SIG-M5 treated with dmso at 0.1 percent for 504 hours (cell line): ENCODE results near the gene ETHE1.
A peak's percentile ranks its signal among the peaks of the same experiment; 100 is the strongest.
"Not testable (repeated sequence)": the region's sequence is repeated elsewhere in the genome, so short reads cannot be mapped to it uniquely, and the experiment has no call there.

Experiments used
- DNase-seq: peaks from one replicate; lab custom pipeline; 2025; ENCODE audit not compliant: unreplicated experiment; lab: John Stamatoyannopoulos, UW

ETHE1 gene

DNA sequence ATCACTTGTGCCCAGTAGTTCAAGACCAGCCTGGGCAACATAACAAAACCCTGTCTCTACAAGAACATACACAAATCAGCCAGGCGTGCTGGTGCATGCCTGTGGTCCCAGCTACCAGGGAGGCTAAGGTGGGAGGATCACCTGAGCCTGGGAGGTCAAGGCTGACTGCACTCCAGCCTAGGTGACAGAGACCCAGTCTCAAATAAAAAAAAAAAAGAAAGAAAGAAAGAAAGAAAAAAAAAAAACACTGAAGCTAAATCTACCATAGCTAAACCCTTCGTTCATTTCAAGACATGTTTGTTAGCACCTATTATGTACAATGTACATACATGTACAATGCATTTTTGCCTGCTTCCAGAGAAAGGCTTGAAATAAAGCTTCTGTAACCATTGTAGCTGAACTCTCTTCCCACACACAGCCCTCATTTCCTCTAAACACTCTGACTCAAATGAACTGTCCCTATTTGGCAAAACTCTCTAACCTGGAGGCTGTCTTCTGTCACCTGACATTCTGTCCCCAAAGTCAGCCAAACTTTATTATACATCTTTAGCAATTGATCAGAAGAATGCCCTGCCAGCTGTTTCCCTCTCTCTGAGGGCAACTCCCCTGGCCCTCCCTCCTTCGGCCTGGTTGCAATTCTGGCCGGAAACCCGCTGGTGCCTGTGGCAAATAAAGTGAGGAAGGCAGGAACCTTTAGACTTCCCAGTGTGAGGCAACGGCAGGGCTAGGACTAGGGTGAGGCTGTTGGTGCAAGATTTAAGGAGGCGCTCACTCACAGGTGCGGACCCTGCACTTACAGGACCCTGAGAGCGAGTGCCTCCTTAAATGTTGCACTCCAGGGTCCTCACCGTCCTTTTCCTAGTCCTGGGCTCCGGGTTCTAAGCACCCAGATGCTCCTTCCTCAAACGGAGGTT, 1.8 kb downstream of the ETHE1 start:
- peak; percentile 82 for DNase-seq

DNA sequence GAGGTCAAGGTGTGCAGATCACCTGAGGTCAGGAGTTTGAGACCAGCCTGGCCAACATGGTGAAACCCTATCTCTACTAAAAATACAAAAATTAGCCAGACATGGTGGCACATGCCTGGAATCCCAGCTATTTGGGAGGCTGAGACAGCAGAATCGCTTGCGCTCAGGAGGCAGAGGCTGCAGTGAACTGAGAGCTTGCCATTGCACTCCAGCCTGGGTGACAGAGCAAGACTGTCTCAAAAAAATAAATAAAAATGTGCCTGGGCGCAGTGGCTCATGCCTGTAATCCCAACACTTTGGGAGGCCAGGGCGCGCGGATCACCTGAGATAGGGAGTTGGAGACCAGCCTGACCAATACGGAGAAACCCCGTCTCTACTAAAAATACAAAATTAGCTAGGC, 3.3 kb downstream of the ETHE1 start:
- not testable (repeated sequence) for DNase-seq

DNA sequence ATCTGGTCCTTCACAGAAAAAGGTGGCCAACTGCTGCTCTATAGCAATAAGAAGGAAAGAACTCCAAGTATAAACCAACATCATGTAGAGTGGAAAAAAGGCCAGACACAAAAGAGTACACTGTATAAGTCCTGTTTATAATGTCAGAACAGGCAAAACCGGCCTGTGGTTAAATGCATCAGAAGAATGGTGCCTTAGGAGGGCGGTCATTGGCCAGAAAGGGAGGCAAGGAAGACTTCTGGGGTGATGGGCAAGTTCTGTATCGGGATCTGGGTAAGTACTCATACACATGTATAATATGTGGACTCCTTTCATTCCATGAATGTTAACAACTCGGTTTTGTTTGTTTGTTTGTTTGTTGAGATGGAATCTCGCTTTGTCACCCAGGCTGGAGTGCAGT, 4.1 kb downstream of the ETHE1 start:
- DNase-seq = peak; percentile 17

DNA sequence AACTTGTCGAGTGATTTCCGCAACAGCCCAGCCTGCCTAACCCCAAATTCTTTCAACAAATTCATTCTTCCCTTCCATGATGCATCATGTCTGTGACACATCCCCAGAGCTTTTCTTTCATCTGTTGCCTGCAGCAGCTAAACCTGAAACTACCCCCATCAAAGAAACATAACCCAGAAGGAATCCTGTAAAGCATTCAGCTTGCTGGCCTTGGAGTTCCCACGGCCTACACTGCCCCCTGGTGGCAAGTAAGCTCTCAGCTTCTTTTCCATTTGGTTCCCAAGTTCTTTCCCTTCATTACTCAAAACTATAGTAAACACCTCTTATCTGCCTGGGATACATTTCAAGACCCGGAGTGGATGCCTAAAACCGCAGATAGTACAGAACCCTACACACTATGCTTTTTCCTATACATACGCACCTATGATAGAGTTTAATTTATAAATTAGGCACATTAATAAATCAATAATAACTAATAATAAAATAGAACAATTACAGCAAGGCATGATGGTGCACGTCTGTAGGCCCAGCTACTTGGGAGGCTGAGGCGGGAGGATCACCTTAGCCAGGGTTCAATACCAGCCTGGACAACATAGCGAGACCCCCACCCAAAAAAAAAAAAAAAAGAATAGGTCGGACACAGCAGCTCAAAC, 7.4 kb downstream of the ETHE1 start:
- peak; percentile 82 for DNase-seq

DNA sequence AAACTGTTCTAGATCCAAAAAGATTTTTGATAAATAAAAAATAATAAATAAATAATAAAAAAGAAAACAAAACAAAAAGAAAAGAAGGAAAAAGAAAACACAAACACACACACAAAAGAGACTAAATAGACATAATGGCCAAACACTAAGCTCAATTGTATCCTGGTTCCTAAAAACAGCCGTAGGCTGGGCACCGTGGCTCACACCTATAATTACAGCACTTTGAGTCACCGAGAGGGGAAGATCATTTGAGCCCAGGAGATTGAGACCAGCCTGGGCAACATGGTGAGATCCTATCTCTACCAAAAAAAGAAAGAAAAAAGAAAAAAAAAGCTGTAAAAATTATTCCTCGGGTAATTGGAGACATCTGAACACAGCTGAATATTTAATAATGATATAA, 8.9 kb downstream of the ETHE1 start:
- DNase-seq = no peak

DNA sequence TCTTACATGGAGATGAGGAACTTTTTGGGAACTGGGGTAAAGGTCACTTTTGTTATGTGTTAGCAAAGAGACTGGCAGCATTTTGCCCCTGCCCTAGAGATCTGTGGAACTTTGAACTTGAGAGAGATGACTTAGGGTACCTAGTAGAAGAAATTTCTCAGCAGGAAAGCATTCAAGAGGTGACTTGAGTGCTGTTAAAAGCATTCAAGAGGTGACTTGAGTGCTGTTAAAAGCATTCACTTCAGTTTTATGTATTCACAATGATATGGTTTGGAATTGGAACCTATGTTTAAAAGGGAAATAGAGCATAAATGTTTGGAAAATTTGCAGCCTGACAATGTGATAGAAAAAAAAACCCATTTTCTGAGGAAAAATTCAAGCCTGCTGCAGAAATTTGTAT, 14.6 kb downstream of the ETHE1 start:
- not testable (repeated sequence) for DNase-seq

DNA sequence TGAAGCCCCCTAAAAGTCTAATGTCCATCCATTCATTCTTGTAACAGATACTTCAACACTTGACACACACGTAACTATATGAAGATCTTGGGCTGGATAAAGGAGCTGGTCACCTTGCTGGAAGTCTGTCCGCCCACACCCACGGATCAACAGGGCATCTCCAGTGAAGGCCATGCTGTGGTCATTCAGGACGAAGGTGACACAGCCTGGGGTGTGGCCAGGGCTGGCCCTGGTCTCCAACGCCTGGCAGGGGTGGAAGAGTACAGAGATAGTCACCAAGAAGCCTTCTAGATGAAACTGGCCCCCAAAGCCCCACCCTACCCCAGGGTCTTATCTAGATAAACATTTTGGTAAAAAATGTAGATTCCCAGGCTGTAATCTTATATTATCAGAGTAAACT, 15.7 kb downstream of the ETHE1 start:
- DNase-seq = no peak

DNA sequence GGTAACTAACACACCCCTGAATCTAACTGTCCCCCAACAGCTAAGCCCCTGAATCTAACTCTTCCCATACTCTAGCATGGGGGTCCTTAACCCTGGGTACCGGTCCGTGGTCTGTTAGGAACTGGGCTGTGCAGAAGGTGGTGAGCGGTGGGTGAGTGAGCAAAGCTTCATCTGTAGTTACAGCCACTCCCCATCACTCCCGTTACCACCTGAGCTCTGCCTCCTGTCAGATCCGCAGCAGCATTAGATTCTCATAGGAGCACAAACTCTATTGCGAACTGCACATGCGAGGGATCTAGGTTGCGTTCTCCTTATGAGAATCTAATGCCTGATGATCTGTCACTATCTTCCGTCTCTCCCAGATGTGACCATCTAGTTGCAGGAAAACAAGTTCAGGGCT, 16.3 kb downstream of the ETHE1 start:
- DNase-seq = no peak

DNA sequence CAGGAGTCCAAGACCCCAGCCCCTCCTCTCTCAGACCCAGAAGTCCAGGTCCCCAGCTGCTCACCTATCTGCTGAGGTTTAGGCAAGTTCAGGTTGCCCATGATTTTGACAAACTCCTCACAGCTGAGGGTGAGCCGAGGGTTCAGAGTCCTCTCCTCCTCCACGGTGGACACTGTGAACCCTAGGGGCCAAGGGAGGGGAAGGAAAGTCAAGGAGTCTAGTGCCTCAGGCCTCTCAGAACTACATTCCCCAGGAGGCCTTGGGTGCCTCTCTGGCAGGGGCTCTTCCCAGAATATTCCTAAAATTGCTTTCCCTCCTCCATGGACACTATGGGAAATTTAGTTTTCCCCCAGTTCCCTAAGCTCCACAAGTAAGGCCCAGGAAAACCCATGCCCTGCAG, 19.1 kb downstream of the ETHE1 start:
- no peak for DNase-seq

DNA sequence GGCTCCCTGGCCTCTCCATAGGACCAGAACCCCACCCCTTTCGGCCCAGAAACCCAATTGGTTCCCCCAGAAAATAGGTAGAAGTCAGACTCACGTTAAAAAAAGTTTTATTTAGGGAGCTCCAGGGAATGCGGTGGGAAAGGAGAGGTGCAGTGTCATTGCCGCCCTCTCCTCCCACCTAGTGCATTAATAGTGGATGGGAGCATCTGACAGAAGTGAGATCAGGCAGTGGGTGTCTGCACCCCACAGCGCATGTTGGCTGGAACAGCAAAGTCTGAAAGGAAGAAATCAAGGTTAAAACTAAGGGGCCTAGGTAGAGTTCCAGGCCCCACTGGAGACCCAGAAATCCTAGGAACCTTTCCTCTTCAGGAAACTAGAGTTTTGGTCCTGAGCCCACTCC, 20.4 kb downstream of the ETHE1 start:
- DNase-seq = no peak

DNA sequence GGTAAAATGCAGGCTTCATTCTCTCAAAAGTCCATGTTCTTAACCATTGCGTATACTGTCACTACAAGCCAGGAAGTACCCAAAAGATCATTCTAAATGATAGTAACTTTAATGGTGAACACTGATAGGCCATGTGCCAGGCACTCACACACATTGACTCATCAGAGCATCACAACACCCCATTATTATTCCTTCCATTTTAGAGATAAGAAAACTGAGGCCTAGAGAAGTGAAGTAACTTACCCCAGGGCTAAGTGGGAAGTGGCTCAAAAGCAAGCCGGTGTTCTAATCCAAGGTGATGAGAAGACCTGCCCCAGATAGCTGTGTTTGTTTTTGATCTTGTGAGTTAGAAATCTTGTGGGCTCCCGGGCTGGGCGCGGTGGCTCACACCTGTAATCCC, 21.1 kb downstream of the ETHE1 start:
- DNase-seq = no peak

DNA sequence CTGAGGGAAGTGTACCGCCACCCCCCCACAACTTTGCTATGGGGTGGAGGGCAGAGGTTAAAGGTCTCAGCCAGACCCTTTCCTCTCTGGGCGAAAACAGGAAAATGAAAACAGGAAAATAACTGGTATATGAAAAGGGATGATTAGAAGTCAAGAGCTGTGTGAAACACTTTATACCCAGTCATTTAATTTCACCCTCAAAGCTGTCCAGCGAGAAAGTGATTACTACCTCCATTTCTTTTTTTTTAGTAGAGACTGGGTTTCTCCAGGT, 21.9 kb downstream of the ETHE1 start:
- DNase-seq = no peak

DNA sequence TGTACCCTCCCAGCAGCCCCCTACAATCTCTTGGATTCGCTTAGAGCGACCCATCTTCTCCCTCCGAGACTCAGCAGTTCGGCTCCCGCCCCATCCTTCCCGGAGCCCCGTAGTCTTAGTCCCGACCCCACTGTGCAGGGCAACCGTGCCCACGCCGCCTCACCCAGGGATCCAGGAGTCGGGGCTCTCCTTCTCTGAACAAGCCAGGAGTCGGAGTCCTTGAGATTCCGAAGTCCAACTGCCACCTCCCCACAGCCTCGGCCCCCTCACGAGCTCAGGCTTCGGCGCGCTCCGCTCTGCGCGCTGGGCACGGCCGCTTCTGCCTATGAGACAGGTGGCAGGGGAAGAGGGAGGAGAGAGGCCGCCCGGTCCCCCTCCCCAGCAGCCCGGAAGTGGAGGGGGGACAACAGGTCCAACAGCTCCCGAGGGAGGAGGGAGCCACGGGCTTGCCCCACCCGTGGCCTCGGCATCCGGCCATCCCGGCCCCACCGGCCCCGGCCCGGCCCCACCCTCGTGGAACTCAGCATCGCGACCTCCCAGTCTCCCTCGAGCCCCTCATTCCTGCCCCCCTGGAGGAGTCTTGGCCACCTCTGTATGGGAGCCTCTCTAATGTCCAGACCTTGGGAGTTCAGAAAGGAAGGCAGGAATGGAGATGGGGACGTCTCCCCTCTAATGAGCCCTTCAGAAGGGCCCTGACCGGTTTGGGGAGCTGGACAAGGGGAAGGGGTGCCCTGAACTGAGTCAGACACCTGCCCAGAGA, 22.4 kb downstream of the ETHE1 start, which contains the start of gene PHLDB3:
TSS of gene PHLDB3 (minus strand) at position 321 of the 760 bp plus-strand sequence. CDS start 628 bp downstream, outside the sequence.
- DNase-seq = no peak

DNA sequence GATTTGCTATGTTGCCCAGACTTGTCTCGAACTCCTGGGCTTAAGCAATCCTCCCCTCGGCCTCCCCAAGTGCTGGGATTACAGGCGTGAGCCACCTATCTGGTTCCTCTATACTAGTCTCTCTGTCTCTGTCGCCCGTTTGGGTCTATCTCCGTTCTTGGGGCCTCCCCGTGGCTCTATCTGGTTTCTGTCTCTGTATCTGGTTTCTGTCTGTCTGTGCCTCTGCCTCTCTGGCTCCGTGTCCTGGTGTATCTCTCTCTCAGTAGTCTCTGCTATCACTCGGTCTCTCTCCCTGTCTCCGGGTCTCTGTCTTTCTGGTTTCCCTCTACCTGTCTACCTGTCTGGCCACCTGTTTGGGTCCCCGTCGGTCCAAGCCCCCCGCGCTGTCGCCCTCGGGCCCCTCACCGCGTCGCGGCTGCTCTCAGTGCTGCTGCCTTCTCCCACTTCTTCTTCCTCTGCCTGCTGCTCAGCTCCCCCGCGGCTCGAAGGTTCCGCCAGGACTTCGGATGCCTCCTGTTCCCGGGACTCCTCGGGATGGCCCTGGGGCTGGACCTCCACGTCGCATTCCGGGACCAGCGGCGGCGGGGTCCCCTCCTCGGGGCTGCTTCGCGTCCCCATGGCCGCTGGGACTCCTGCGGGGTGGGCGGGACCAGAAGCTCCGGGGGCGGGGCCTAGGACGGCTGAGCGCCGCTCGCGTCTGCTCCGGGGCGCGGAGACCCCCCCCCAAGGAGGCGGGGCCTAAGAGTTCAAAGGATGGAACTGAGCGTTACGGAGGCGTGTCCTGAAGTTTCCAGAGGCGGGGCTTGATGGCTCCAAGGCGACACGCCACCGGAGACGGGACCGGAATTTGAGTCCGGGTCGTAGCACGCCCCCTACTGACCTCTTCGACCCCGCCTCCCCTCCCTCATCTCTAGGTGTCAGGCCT, 23.2 kb downstream of the ETHE1 start:
- DNase-seq = peak; percentile 92

DNA sequence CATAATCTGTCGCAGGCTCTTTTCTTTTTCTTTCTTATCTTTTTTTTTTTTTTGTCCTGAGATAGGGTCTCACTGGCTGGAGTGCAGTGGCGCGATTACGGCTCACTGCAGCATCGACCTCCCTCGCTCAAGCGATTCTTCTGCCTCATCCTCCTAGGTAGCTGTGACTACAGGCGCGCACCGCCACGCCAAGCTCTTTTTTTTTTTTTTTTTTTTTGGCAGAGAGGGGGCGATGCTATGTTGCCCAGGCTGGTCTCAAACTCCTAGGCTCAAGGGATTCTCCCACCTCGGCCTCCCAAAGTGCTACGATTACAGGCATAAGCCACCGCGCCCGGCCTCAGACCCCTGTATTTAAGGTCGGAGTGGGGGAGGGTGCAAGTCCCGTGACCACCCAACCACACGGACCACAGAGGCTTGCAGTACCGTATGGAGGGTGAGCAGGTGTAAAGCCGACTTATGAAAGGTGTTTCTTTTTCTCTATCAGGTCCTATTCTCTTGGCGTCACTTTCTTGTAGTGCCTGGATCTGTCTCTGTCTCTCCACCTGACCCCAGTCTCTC, 24.5 kb downstream of the ETHE1 start:
- DNase-seq = no peak

DNA sequence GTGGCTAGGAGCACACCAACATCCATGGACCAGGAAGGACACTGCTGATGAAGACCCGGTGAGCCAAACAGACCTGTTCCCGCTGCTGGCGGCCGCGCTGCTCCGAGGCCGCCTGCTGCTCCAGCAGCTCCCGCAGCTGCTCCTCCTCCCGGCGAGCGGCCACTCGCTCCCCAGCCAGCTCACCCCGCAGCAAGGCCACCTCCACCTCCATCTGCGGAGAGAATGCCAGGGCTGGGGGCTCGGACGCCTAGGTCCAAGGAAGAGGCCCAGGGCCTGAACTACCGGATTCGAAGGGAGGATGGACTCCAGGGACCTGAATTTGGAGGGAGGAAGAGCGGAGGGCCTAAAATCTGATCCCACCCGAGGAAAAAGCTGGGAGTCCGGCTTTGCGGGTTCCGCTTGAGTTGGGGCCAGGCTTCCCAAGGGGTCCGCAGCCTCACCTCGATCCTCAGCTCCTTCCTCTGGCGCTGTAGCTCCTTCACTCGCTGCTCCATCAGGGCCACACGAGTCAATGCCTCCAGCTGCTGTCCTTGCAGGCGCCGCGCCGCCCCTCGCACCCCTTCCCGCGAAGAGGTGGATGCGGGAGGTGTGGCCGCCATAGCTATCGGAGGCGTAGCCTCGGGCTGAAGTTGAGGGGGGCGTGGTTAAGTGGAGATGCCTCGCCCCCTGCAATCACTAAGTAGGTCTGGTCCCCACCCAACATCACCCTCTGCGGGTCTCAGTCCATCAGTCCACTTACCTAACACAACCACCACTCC, 25.2 kb downstream of the ETHE1 start:
- DNase-seq = no peak

DNA sequence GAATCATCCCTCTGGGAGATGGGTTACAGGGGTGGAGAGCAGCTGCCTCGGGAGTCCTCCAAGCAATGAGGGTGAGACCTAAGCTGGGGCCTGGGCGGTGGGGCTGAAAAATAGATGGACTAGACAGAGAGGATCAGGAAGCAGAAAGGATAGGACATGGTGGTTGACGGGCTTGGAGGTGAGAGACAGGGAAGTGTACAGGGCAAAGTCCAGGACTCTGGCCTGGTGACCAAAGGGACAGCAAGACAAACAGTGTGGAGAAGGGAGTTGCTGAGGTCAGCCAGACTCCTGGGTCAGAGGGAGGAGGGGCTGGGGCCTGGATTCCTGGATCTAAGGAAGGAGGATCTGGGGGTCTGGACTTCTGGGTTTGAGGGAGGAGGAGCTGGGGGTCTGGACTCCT, 28.0 kb downstream of the ETHE1 start:
- DNase-seq = no peak

DNA sequence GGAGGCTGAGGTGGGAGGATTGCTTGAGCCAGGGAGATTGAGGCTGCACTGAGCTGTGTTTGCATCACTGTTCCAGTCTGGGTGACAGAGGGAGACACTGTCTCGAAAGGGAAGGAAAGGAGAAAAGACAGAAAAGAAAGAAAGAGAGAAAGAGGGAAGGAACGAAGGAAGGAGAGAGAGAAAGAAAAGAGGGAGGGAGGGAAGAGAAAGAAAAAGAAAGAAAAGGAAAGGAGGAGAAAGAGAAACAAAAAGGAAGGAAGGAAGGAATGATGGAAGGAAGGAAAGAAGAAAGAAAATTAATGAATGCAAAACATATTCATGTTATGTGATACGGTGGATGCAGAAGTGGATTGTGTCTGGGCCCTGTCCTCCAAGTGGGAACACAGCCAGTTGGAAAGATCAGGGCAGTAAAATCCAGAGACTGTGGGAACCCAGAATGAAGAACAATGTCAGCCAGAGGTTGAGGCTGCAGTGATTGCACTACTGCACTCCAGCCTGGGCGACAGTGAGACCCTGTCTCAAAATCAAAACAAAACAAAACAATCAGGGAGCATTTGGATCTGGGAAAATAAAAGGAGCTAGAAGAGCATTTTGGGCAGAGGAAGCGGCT, 28.7 kb downstream of the ETHE1 start:
- no peak for DNase-seq

DNA sequence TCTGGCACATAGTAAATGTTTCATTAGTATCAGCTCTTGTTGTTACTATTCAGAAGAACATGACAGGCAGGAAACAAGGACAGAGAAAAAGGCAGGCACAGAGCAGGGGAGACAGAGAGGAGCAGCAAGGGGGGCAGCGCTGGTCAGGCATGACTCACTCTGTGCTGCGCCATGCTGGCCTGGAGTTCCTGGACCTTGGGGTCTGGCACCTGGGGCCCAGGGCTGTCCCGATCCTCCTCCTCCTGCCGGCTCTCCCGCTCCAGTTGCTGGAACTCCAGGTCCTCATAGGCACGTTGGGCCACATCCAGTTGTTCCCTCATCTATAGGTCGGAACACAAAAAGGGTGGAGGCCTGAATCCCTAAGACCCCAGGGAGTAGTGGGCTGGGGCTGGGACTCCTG, 30.0 kb downstream of the ETHE1 start:
- no peak for DNase-seq
